Measurements from ENCODE around the gene COL6A2. TPM values are rescaled to one million over a fixed set of nuclear protein-coding genes. Genes with fewer than 3 reads are reported as not detected.
"Not testable (repeated sequence)": the region's sequence is repeated elsewhere in the genome, so short reads cannot be mapped to it uniquely, and the experiment has no call there.

COL6A2 gene
- total RNA-seq, 1 donor from 2014 or later, result 378 TPM

GRCh38 chr21:46172863-46173528, 75.1 kb downstream of the COL6A2 start:
- H3K4me1 Mint-ChIP-seq (ENCODE audit: unreplicated experiment), result peaks cover 4% of the 10 kb centered on the region
- H3K9me3 Mint-ChIP-seq (ENCODE audit: unreplicated experiment), result no peaks in the 10 kb centered on the region
- peaks cover 13% of the 10 kb centered on the region for H3K36me3 Mint-ChIP-seq (ENCODE audit: low read depth, unreplicated experiment)
- no peak for TF ChIP-seq CTCF (IDR thresholded peaks at IDR 0.05; ENCODE audit: unreplicated experiment)
- peaks cover 7% of the 10 kb centered on the region for H3K27me3 Mint-ChIP-seq (ENCODE audit: unreplicated experiment)
- no peak for DNase-seq (ENCODE audit: low spot score)
- H3K4me3 Mint-ChIP-seq (ENCODE audit: unreplicated experiment), result no peak overlapping the region
- peak overlapping the region; percentile 61 for H3K27ac Mint-ChIP-seq (ENCODE audit: unreplicated experiment)

GRCh38 chr21:46173573-46173972, 75.7 kb downstream of the COL6A2 start:
- TF ChIP-seq CTCF (IDR thresholded peaks at IDR 0.05; ENCODE audit: unreplicated experiment), result no peak
- DNase-seq (ENCODE audit: low spot score), result no peak
- no peak overlapping the region for H3K4me3 Mint-ChIP-seq (ENCODE audit: unreplicated experiment)
- peaks cover 4% of the 10 kb centered on the region for H3K4me1 Mint-ChIP-seq (ENCODE audit: unreplicated experiment)
- peaks cover 7% of the 10 kb centered on the region for H3K27me3 Mint-ChIP-seq (ENCODE audit: unreplicated experiment)
- H3K9me3 Mint-ChIP-seq (ENCODE audit: unreplicated experiment), result no peaks in the 10 kb centered on the region
- H3K36me3 Mint-ChIP-seq (ENCODE audit: low read depth, unreplicated experiment), result peaks cover 13% of the 10 kb centered on the region
- H3K27ac Mint-ChIP-seq (ENCODE audit: unreplicated experiment), result peak overlapping the region; percentile 61

GRCh38 chr21:46176443-46177129, 78.7 kb downstream of the COL6A2 start:
- not testable (repeated sequence) for H3K4me1 Mint-ChIP-seq (ENCODE audit: unreplicated experiment); H3K36me3 Mint-ChIP-seq (ENCODE audit: low read depth, unreplicated experiment); H3K27me3 Mint-ChIP-seq (ENCODE audit: unreplicated experiment); H3K27ac Mint-ChIP-seq (ENCODE audit: unreplicated experiment); H3K4me3 Mint-ChIP-seq (ENCODE audit: unreplicated experiment); DNase-seq (ENCODE audit: low spot score); H3K9me3 Mint-ChIP-seq (ENCODE audit: unreplicated experiment)

GRCh38 chr21:46178961-46179360, 81.0 kb downstream of the COL6A2 start:
- TF ChIP-seq CTCF (IDR thresholded peaks at IDR 0.05; ENCODE audit: unreplicated experiment), result no peak
- Mint-ChIP-seq H3K27me3 (ENCODE audit: unreplicated experiment) (no peaks in the 10 kb centered on the region), H3K4me3 (ENCODE audit: unreplicated experiment) (no peak overlapping the region), H3K27ac (ENCODE audit: unreplicated experiment) (no peak overlapping the region), H3K4me1 (ENCODE audit: unreplicated experiment) (no peaks in the 10 kb centered on the region), H3K9me3 (ENCODE audit: unreplicated experiment) (no peaks in the 10 kb centered on the region), H3K36me3 (ENCODE audit: low read depth, unreplicated experiment) (no peaks in the 10 kb centered on the region)
- DNase-seq (ENCODE audit: low spot score), result no peak

Other genes starting within 250 kb of the COL6A2 start
- 65.5 TPM for gene COL6A1, start 116.3 kb upstream of the COL6A2 start, total RNA-seq (ENCODE audit: unreplicated experiment)
- 1.5 TPM for gene FTCD, start 57.5 kb downstream of the COL6A2 start, total RNA-seq (ENCODE audit: unreplicated experiment)
- gene SPATC1L, start 86.3 kb downstream of the COL6A2 start, total RNA-seq (ENCODE audit: unreplicated experiment), result 25.3 TPM
- 157 TPM for gene LSS, start 130.7 kb downstream of the COL6A2 start, total RNA-seq (ENCODE audit: unreplicated experiment)
- gene MCM3AP, start 187.5 kb downstream of the COL6A2 start, total RNA-seq (ENCODE audit: unreplicated experiment), result 92.1 TPM
- 7.0 TPM for gene YBEY, start 188.2 kb downstream of the COL6A2 start, total RNA-seq (ENCODE audit: unreplicated experiment)
- 5.9 TPM for gene C21orf58, start 225.8 kb downstream of the COL6A2 start, total RNA-seq (ENCODE audit: unreplicated experiment)
- gene PCNT, start 226.0 kb downstream of the COL6A2 start, total RNA-seq (ENCODE audit: unreplicated experiment), result 36.0 TPM